Small intestine (tissue), 7 donors: Measurements from ENCODE around the gene TMEM170A. TPM values are rescaled to one million over a fixed set of nuclear protein-coding genes. Genes with fewer than 3 reads are reported as not detected.
A peak's percentile ranks its signal among the peaks of the same experiment; 100 is the strongest.
"Not testable (repeated sequence)": the region's sequence is repeated elsewhere in the genome, so short reads cannot be mapped to it uniquely, and the experiment has no call there.

Experiments used
- DNase-seq, 2 donors: peaks; one replicate each; pipeline versions ENCODE4 v3.0.0 to v3.0.0-alpha.2; 2013
- FAIRE-seq: peaks from 2 replicates; lab custom pipeline; 2012; peaks lifted over from hg19 to GRCh38; lab: Jason Lieb, UNC
- H3K27ac ChIP-seq, 3 donors: one replicate each; pipeline ENCODE4 v1.5.1; 2013; ENCODE audit warnings: low read length in 2 of 3, mild to moderate bottlenecking in 2 of 3, control low read depth in 1 of 3, inconsistent platforms in 1 of 3, low read depth in 1 of 3, moderate library complexity in 1 of 3
- H3K27me3 ChIP-seq, 3 donors: one replicate each; pipeline ENCODE4 v1.6.1; 2013; ENCODE audit warnings: low read length in 3 of 3, inconsistent platforms in 1 of 3; ENCODE audit not compliant: control insufficient read depth in 3 of 3, insufficient read depth in 3 of 3
- H3K36me3 ChIP-seq, 3 donors: one replicate each; pipeline ENCODE4 v1.6.1; 2013; ENCODE audit warnings: low read length in 3 of 3, inconsistent platforms in 1 of 3, low read depth in 1 of 3, mild to moderate bottlenecking in 1 of 3, moderate library complexity in 1 of 3; ENCODE audit not compliant: control insufficient read depth in 3 of 3, insufficient read depth in 2 of 3
- H3K4me1 ChIP-seq, 3 donors: one replicate each; pipeline ENCODE4 v1.6.1; 2013; ENCODE audit warnings: low read length in 2 of 3, inconsistent platforms in 1 of 3, low read depth in 1 of 3, mild to moderate bottlenecking in 1 of 3, moderate library complexity in 1 of 3; ENCODE audit not compliant: control insufficient read depth in 3 of 3, insufficient read depth in 2 of 3
- H3K4me3 ChIP-seq, 3 donors: one replicate each; pipeline ENCODE4 v1.5.1; 2013; ENCODE audit warnings: low read length in 3 of 3, control low read depth in 1 of 3, inconsistent platforms in 1 of 3, low read depth in 1 of 3, mild to moderate bottlenecking in 1 of 3, moderate library complexity in 1 of 3
- H3K9me3 ChIP-seq, 2 donors: one replicate each; pipeline ENCODE4 v1.6.1; 2013; ENCODE audit warnings: low read depth in 1 of 2, low read length in 1 of 2; ENCODE audit not compliant: control insufficient read depth in 2 of 2, insufficient read depth in 1 of 2
- WGBS, 3 donors: extraction: QIAGEN DNeasy Blood & Tissue Kit; methylation state at CpG; one replicate each; pipeline ENCODE4 v1.1.7; 2013; 5-methylcytosine and 5-hydroxymethylcytosine counted together
- polyA plus RNA-seq, 4 donors: library from polyadenylated mRNA; stranded (reverse) in 3 of 4; unstranded in 1 of 4; fragments of 200-250 nt in 3 of 4; fragments of 120-200 nt in 1 of 4; gene quantifications; one replicate each; pipeline versions ENCODE4 v1.2.1 to v1.2.3, GENCODE V29; 2013
- donor health status: healthy with polysubstance abuse.
- donor health status: control.
- donor health status: control.
- donor health status: Bipolar disorder and iron deficiency.
- donor health status: healthy.

The TMEM170A gene
- polyA plus RNA-seq, 4 donors, result 9.6 to 50.9 (median 15.5) TPM

DNA sequence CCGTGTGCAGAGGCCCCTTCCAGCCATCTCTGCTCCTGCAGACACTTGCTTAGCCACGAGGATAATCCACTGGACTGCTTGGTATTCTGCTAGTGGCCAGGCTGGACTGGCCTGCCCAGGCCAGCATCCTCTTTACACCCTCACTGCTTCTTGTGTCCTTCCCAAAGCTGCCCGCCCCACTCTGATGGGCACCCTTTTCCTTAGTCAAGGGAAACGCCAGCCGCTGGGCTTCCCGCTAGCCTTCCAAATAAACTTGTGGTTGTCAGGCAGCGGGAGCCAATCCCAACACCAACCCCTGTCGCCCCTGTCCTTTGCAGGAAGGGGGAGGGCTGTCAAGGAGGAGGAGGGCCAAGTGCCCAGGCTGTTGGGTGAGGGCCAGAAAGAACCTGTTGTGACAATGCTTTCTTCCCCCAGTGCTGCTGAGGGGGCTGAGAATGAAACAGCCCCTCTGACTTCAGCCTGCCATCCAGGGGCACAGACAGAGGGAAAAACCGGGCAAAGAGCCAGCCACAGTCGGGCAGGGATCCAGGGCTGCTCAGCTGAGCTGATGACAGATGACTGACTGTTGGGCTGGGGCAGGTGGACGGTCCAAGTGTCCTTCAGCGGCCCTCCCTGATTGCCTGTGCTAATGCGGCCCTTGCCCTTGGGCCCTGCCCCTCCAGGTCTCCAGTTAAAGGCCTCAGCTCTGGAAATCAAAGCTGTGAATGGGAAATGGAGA is 34.3 kb upstream of the TMEM170A start:
- H3K4me1 ChIP-seq, H3K36me3 ChIP-seq, FAIRE-seq, H3K9me3 ChIP-seq, H3K27ac ChIP-seq, H3K4me3 ChIP-seq: not testable (repeated sequence)
- WGBS, 3 donors, result 9 to 34% (median 31%) methylated on average over 9 to 11 of the region's 13 CpGs
- DNase-seq, result peak in 1 of 2 donors; percentile 33
- H3K27me3 ChIP-seq, result peaks cover 0 to 12% (median 2%) of the 10 kb centered on the region in 3 donors

DNA sequence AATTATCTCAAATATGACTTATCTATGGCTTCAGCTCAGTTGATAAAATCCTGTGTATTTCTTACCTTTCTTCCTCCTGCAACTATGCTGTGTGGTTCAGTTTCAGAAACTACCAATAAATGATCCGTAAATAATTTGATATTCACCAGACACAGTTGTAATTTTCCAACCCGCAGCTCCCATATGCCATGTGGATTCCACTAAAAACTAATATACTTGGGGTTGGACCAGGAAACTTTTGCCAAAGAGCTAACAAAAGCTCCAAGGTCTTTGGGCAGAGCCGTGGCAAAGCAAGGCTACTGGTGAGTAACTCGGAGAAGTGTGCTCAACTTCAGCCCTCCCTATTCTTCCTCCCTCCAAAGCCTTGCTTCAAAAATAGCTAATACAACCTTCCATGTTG is 33.1 kb upstream of the TMEM170A start:
- Histone ChIP-seq H3K27ac (no peak overlapping the region), H3K36me3 (peaks cover 0 to 5% (median 0%) of the 10 kb centered on the region in 3 donors), H3K9me3 (no peaks in the 10 kb centered on the region), H3K4me3 (no peak overlapping the region), H3K27me3 (peaks cover 0 to 12% (median 2%) of the 10 kb centered on the region in 3 donors), H3K4me1 (peaks cover 0 to 8% (median 0%) of the 10 kb centered on the region in 3 donors)
- WGBS, 3 donors, result 59 to 70% (median 61%) methylated on average over 4 of the region's 4 CpGs
- DNase-seq, result no peak
- FAIRE-seq, result no peak

GRCh38 chr16:75495076-75495674 is 30.7 kb upstream of the TMEM170A start, which contains the start of gene CHST6:
Gene CHST6 (minus strand): TSS chr16:75495441. CDS start chr16:75479828, 15,613 bp downstream.
- WGBS, 3 donors, result 2 to 5% (median 4%) methylated on average over 26 to 43 of the region's 43 CpGs
- Histone ChIP-seq H3K36me3 (peaks cover 0 to 2% (median 0%) of the 10 kb centered on the region in 3 donors), H3K27me3 (peaks cover 0 to 12% (median 2%) of the 10 kb centered on the region in 3 donors), H3K4me3 (peak within 1 kb of the TSS in 2 of 3 donors; percentile 36 to 42), H3K9me3 (no peaks in the 10 kb centered on the region), H3K27ac (no peak within 1 kb of the TSS), H3K4me1 (peaks cover 0 to 8% (median 0%) of the 10 kb centered on the region in 3 donors)
- FAIRE-seq, result no peak
- DNase-seq, result peak; percentile 27 to 53

GRCh38 chr16:75494661-75495075 is 30.2 kb upstream of the TMEM170A start:
- Histone ChIP-seq H3K4me1 (peaks cover 0 to 8% (median 0%) of the 10 kb centered on the region in 3 donors), H3K36me3 (no peaks in the 10 kb centered on the region), H3K27me3 (peaks cover 0 to 12% (median 2%) of the 10 kb centered on the region in 3 donors), H3K9me3 (no peaks in the 10 kb centered on the region), H3K4me3 (peak overlapping the region in 2 of 3 donors; percentile 36 to 42), H3K27ac (no peak overlapping the region)
- WGBS, 3 donors, result 3 to 12% (median 7%) methylated on average over 26 of the region's 26 CpGs
- FAIRE-seq (no peak), DNase-seq (peak in 1 of 2 donors; percentile 17)

DNA sequence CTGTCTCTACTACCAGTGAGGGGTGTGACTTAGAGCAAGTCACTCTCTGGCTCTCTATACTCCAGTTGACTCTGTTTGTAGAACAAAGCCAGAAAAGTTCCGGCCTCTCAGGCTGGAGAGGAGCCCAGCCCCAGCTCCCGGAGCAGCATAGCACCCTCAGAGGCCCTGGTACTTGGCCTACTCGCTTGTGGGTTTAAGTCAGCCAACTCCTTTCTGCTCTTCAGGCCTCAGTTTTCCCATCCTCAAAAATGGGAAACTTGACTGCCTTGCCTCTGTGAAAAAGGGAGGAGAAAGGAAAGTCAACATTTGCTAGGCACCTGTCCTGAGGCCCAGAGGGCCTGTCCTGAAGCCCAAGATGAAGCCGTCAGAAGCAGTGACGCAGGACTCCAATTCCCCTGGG is 29.7 kb upstream of the TMEM170A start:
- no peaks in the 10 kb centered on the region for H3K9me3 ChIP-seq
- peaks cover 0 to 8% (median 0%) of the 10 kb centered on the region in 3 donors for H3K4me1 ChIP-seq
- H3K27ac ChIP-seq, result no peak overlapping the region
- 71 to 72% (median 72%) methylated on average over 5 of the region's 5 CpGs for WGBS, 3 donors
- no peak overlapping the region for H3K4me3 ChIP-seq
- H3K36me3 ChIP-seq, result no peaks in the 10 kb centered on the region
- no peak for DNase-seq
- no peak for FAIRE-seq
- H3K27me3 ChIP-seq, result peaks cover 0 to 12% (median 2%) of the 10 kb centered on the region in 3 donors

- 36 to 79% (median 45%) methylated on average over 1 of the region's 1 CpG for WGBS, 3 donors
Observed at GRCh38 chr16:75491876-75492275, 27.4 kb upstream of the TMEM170A start.

GRCh38 chr16:75488322-75488721 is 23.8 kb upstream of the TMEM170A start:
- DNase-seq, result no peak
- Histone ChIP-seq H3K36me3 (no peaks in the 10 kb centered on the region), H3K27ac (no peak overlapping the region), H3K4me3 (peak overlapping the region in 1 of 3 donors; percentile 3), H3K4me1 (peaks cover 0 to 16% (median 7%) of the 10 kb centered on the region in 3 donors), H3K9me3 (no peaks in the 10 kb centered on the region), H3K27me3 (no peaks in the 10 kb centered on the region)
- FAIRE-seq, result no peak
- 90 to 94% (median 93%) methylated on average over 2 of the region's 2 CpGs for WGBS, 3 donors

More at GRCh38 chr16:75491876-75492275, 27.4 kb upstream of the TMEM170A start:
- Histone ChIP-seq H3K27me3 (peaks cover 0 to 12% (median 2%) of the 10 kb centered on the region in 3 donors), H3K4me3 (no peak overlapping the region), H3K36me3 (no peaks in the 10 kb centered on the region), H3K9me3 (no peaks in the 10 kb centered on the region), H3K27ac (no peak overlapping the region), H3K4me1 (peaks cover 0 to 13% (median 2%) of the 10 kb centered on the region in 3 donors)
- no peak for FAIRE-seq
- DNase-seq, result peak in 1 of 2 donors; percentile 21

GRCh38 chr16:75486676-75487313 is 22.3 kb upstream of the TMEM170A start:
- Histone ChIP-seq H3K4me3 (no peak overlapping the region), H3K36me3 (no peaks in the 10 kb centered on the region), H3K27me3 (no peaks in the 10 kb centered on the region), H3K27ac (peak overlapping the region in 2 of 3 donors; percentile 36 to 40), H3K4me1 (peaks cover 0 to 16% (median 7%) of the 10 kb centered on the region in 3 donors), H3K9me3 (no peaks in the 10 kb centered on the region)
- DNase-seq, result peak; percentile 44 to 75
- WGBS, 3 donors, result 19 to 56% (median 25%) methylated on average over 2 of the region's 2 CpGs
- no peak for FAIRE-seq
